22Rv1 (cell line): Measurements from ENCODE around the gene SLIT1.

Source experiments
- CTCF ChIP-seq: fragments of 450-650 bp; IDR thresholded peaks from 2 replicates; pipeline ENCODE4 v1.5.1; 2017; ENCODE audit warnings: mild to moderate bottlenecking
- ZFX ChIP-seq: fragments of 450-650 bp; IDR thresholded peaks from 2 replicates; pipeline ENCODE4 v1.6.1; 2017; ENCODE audit warnings: antibody characterized with exemption, borderline replicate concordance

GRCh38 chr10:97220355-97220754 lies 34.6 kb upstream of the SLIT1 start:
- TF ChIP-seq CTCF (no peak), ZFX (no peak)
